ENCODE measurements around the gene GAD2.

GAD2 gene

DNA sequence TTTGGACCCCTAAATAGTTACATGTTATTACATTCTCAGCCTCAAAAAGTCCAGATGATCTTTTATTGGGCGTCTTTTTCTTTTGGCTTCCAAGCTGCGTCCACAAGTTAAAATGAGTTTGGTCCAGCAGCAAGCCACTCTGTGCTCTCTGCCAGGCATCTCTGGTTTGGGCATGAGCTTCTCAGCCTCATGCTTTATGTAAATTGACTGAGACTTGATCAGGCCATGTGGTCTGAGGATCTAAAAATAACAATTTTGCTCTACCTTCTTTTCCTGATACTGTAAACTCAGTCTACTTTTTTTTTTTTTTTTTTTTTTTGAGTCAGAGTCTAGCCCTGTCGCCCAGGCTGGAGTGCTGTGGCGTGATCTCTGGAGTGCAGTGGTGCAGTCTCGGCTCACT lies 15.6 kb downstream of the GAD2 start (continued):
- no peak for TF ChIP-seq CREB5 (CRISPR knock-in tag; IDR thresholded peaks at IDR 0.05; ENCODE audit: low read depth)
- no peak for TF ChIP-seq ZFP30 (CRISPR knock-in tag; IDR thresholded peaks at IDR 0.05)
- no peak for TF ChIP-seq ZNF70 (CRISPR knock-in tag; IDR thresholded peaks at IDR 0.05)
- no peak for TF ChIP-seq RARB (CRISPR knock-in tag; IDR thresholded peaks at IDR 0.05)

- no peak for ATAC-seq
- TF ChIP-seq SNAI2 (CRISPR knock-in tag; IDR thresholded peaks at IDR 0.05) (no peak), BACH2 (CRISPR knock-in tag; IDR thresholded peaks at IDR 0.05; ENCODE audit: borderline replicate concordance) (no peak), ZNF565 (CRISPR knock-in tag; conservative IDR thresholded peaks at IDR 0.05; ENCODE audit: low read depth) (no peak), ZFP30 (CRISPR knock-in tag; IDR thresholded peaks at IDR 0.05) (no peak), ISL1 (CRISPR knock-in tag; IDR thresholded peaks at IDR 0.05) (no peak), ZNF70 (CRISPR knock-in tag; IDR thresholded peaks at IDR 0.05) (no peak), CSDC2 (CRISPR knock-in tag; IDR thresholded peaks at IDR 0.05) (no peak), ZFP3 (CRISPR knock-in tag; IDR thresholded peaks at IDR 0.05) (no peak), GLIS3 (CRISPR knock-in tag; IDR thresholded peaks at IDR 0.05) (no peak)
- TF ChIP-seq, protein P1, sequence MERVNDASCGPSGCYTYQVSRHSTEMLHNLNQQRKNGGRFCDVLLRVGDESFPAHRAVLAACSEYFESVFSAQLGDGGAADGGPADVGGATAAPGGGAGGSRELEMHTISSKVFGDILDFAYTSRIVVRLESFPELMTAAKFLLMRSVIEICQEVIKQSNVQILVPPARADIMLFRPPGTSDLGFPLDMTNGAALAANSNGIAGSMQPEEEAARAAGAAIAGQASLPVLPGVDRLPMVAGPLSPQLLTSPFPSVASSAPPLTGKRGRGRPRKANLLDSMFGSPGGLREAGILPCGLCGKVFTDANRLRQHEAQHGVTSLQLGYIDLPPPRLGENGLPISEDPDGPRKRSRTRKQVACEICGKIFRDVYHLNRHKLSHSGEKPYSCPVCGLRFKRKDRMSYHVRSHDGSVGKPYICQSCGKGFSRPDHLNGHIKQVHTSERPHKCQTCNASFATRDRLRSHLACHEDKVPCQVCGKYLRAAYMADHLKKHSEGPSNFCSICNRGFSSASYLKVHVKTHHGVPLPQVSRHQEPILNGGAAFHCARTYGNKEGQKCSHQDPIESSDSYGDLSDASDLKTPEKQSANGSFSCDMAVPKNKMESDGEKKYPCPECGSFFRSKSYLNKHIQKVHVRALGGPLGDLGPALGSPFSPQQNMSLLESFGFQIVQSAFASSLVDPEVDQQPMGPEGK (CRISPR knock-in tag; IDR thresholded peaks at IDR 0.05; ENCODE audit: borderline replicate concordance) = no peak
- TF ChIP-seq, protein P2, sequence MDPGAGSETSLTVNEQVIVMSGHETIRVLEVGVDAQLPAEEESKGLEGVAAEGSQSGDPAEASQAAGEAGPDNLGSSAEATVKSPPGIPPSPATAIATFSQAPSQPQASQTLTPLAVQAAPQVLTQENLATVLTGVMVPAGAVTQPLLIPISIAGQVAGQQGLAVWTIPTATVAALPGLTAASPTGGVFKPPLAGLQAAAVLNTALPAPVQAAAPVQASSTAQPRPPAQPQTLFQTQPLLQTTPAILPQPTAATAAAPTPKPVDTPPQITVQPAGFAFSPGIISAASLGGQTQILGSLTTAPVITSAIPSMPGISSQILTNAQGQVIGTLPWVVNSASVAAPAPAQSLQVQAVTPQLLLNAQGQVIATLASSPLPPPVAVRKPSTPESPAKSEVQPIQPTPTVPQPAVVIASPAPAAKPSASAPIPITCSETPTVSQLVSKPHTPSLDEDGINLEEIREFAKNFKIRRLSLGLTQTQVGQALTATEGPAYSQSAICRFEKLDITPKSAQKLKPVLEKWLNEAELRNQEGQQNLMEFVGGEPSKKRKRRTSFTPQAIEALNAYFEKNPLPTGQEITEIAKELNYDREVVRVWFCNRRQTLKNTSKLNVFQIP (CRISPR knock-in tag; IDR thresholded peaks at IDR 0.05; ENCODE audit: borderline replicate concordance, low read depth) = no peak
Measured at GRCh38 chr10:26235761-26236160, 19.2 kb downstream of the GAD2 start.

- ATAC-seq = no peak
- TF ChIP-seq TOX (CRISPR knock-in tag; IDR thresholded peaks at IDR 0.05; ENCODE audit: borderline replicate concordance) = no peak
- TF ChIP-seq ZFP3 (CRISPR knock-in tag; IDR thresholded peaks at IDR 0.05) = no peak
- no peak for TF ChIP-seq RARB (CRISPR knock-in tag; IDR thresholded peaks at IDR 0.05)
- no peak for TF ChIP-seq ZNF565 (CRISPR knock-in tag; conservative IDR thresholded peaks at IDR 0.05; ENCODE audit: low read depth)
- TF ChIP-seq GLIS3 (CRISPR knock-in tag; IDR thresholded peaks at IDR 0.05) = no peak
- no peak for TF ChIP-seq SNAI2 (CRISPR knock-in tag; IDR thresholded peaks at IDR 0.05)
- no peak for TF ChIP-seq CSDC2 (CRISPR knock-in tag; IDR thresholded peaks at IDR 0.05)
- no peak for TF ChIP-seq CREB5 (CRISPR knock-in tag; IDR thresholded peaks at IDR 0.05; ENCODE audit: low read depth)
- TF ChIP-seq OSR1 (CRISPR knock-in tag; IDR thresholded peaks at IDR 0.05) = no peak
- TF ChIP-seq ISL1 (CRISPR knock-in tag; IDR thresholded peaks at IDR 0.05) = no peak
- no peak for TF ChIP-seq ARNTL (CRISPR knock-in tag; IDR thresholded peaks at IDR 0.05; ENCODE audit: borderline replicate concordance, low read depth)
- no peak for TF ChIP-seq PPARA (CRISPR knock-in tag; IDR thresholded peaks at IDR 0.05; ENCODE audit: borderline replicate concordance)
- TF ChIP-seq ESRRG (CRISPR knock-in tag; IDR thresholded peaks at IDR 0.05) = no peak
- TF ChIP-seq ZNF70 (CRISPR knock-in tag; IDR thresholded peaks at IDR 0.05) = no peak
- TF ChIP-seq, protein P3, sequence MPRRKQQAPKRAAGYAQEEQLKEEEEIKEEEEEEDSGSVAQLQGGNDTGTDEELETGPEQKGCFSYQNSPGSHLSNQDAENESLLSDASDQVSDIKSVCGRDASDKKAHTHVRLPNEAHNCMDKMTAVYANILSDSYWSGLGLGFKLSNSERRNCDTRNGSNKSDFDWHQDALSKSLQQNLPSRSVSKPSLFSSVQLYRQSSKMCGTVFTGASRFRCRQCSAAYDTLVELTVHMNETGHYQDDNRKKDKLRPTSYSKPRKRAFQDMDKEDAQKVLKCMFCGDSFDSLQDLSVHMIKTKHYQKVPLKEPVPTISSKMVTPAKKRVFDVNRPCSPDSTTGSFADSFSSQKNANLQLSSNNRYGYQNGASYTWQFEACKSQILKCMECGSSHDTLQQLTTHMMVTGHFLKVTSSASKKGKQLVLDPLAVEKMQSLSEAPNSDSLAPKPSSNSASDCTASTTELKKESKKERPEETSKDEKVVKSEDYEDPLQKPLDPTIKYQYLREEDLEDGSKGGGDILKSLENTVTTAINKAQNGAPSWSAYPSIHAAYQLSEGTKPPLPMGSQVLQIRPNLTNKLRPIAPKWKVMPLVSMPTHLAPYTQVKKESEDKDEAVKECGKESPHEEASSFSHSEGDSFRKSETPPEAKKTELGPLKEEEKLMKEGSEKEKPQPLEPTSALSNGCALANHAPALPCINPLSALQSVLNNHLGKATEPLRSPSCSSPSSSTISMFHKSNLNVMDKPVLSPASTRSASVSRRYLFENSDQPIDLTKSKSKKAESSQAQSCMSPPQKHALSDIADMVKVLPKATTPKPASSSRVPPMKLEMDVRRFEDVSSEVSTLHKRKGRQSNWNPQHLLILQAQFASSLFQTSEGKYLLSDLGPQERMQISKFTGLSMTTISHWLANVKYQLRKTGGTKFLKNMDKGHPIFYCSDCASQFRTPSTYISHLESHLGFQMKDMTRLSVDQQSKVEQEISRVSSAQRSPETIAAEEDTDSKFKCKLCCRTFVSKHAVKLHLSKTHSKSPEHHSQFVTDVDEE (CRISPR knock-in tag; IDR thresholded peaks at IDR 0.05) = no peak
- TF ChIP-seq CSRNP3 (CRISPR knock-in tag; IDR thresholded peaks at IDR 0.05) = no peak
- TF ChIP-seq ZFP30 (CRISPR knock-in tag; IDR thresholded peaks at IDR 0.05) = no peak
- TF ChIP-seq, protein P1 (CRISPR knock-in tag; IDR thresholded peaks at IDR 0.05; ENCODE audit: borderline replicate concordance) = no peak
Measured at GRCh38 chr10:26238378-26238777, 21.8 kb downstream of the GAD2 start.

Data from SK-N-SH treated with all-trans-retinoic acid at 6 μM for 48 hours (cell line).